Neural progenitor cell (in vitro differentiated cells): ENCODE measurements around the gene ZNF497.

Experiments
- CTCF ChIP-seq: fragments of 200-600 bp; sonication (generic); IDR thresholded peaks from 2 replicates; pipeline ENCODE4 v1.5.1; 2017; ENCODE audit warnings: antibody characterized with exemption, mild to moderate bottlenecking
- EZH2 ChIP-seq: fragments of 200-600 bp; sonication (generic); IDR thresholded peaks from 2 replicates; pipeline ENCODE4 v1.6.1; 2017; ENCODE audit warnings: antibody characterized with exemption, mild to moderate bottlenecking, moderate library complexity

- no peak for TF ChIP-seq CTCF
- TF ChIP-seq EZH2 = no peak
These were observed 19.1 kb upstream of the ZNF497 start for GRCh38 chr19:58381460-58382212.
